Measurements from ENCODE around the gene PFKP. TPM values are rescaled to one million over a fixed set of nuclear protein-coding genes. Genes with fewer than 3 reads are reported as not detected.

Gene PFKP
- total RNA-seq, 1 experiment from 2014 or later = 232 TPM

- peaks cover 84% of the 10 kb centered on the region for H3K4me1 ChIP-seq (ENCODE audit: control insufficient read depth, insufficient read depth, low read length)
- BruUV-seq (replicated peaks) = no TSS peak
- no peaks in the 10 kb centered on the region; the same call in 1 of the 2 replicates for H3K36me3 ChIP-seq (ENCODE audit: control insufficient read depth, insufficient read depth, low read length)
- DNase-seq (ENCODE audit: low read depth, low spot score) (no peak), ATAC-seq (peak; percentile 54)
- in situ Hi-C loops (cut with HindIII; ENCODE audit: low pct_unique_long_range_greater_than_20kb, low sequenced_read_pairs) = no loop called here
- H3K27ac ChIP-seq (ENCODE audit: low read length) = peak overlapping the region; percentile 90
- CTCF ChIA-PET = no interaction called here
- H3K4me3 ChIP-seq (ENCODE audit: low read depth in 2 of 2, low read length in 2 of 2) = peak overlapping the region in 1 of 2 experiments; percentile 41; a peak in 2 of 4 replicates
- no peaks in the 10 kb centered on the region for H3K9me3 ChIP-seq (ENCODE audit: control insufficient read depth, insufficient read depth, low read depth, low read length)
- POLR2A ChIA-PET = interaction anchor here (0.6 to 0.9 kb wide), 2 partner anchors 10 to 14 kb away, joined by 4 to 8 read pairs; no protein-coding TSS in a partner anchor
- intact Hi-C loops (cut with micrococcal nuclease; ENCODE audit: unreplicated experiment) = no loop called here
- no peaks in the 10 kb centered on the region for H3K27me3 ChIP-seq (ENCODE audit: control insufficient read depth, insufficient read depth, low read length)
- TF ChIP-seq POLR2AphosphoS5 (IDR thresholded peaks at IDR 0.05; ENCODE audit: low read depth, low read length) (peak; percentile 37; the same call in 1 of the 2 replicates), REST (IDR thresholded peaks at IDR 0.05; ENCODE audit: insufficient read depth in 1 of 2, low read depth in 2 of 2, low read length in 1 of 2) (no peak)
Measured at GRCh38 chr10:3090914-3091787, 23.8 kb downstream of the PFKP start.

GRCh38 chr10:3091921-3092320, 24.6 kb downstream of the PFKP start:
- DNase-seq (ENCODE audit: low read depth, low spot score) (no peak), ATAC-seq (no peak)
- ChIA-PET POLR2A (interaction anchor here (0.6 kb wide), 1 partner anchor 15 kb away, joined by 8 read pairs; no protein-coding TSS in a partner anchor), CTCF (no interaction called here)
- TF ChIP-seq CTCF (IDR thresholded peaks at IDR 0.05) (no peak), SIN3A (IDR thresholded peaks at IDR 0.05; ENCODE audit: borderline replicate concordance, insufficient read depth, low read depth, low read length) (no peak), POLR2AphosphoS5 (IDR thresholded peaks at IDR 0.05; ENCODE audit: low read depth, low read length) (no peak), TCF7L2 (IDR thresholded peaks at IDR 0.05; ENCODE audit: low read depth, low read length) (no peak), REST (IDR thresholded peaks at IDR 0.05; ENCODE audit: insufficient read depth in 1 of 2, low read depth in 2 of 2, low read length in 1 of 2) (no peak)
- Histone ChIP-seq H3K36me3 (ENCODE audit: control insufficient read depth, insufficient read depth, low read length) (no peaks in the 10 kb centered on the region; the same call in 1 of the 2 replicates), H3K4me1 (ENCODE audit: control insufficient read depth, insufficient read depth, low read length) (peaks cover 82% of the 10 kb centered on the region), H3K4me3 (ENCODE audit: low read depth in 2 of 2, low read length in 2 of 2) (no peak overlapping the region), H3K9me3 (ENCODE audit: control insufficient read depth, insufficient read depth, low read depth, low read length) (no peaks in the 10 kb centered on the region), H3K27ac (ENCODE audit: low read length) (peak overlapping the region; percentile 90), H3K27me3 (ENCODE audit: control insufficient read depth, insufficient read depth, low read length) (no peaks in the 10 kb centered on the region)
- in situ Hi-C loops (cut with HindIII; ENCODE audit: low pct_unique_long_range_greater_than_20kb, low sequenced_read_pairs) = no loop called here
- no TSS peak for BruUV-seq (replicated peaks)
- intact Hi-C loops (cut with micrococcal nuclease; ENCODE audit: unreplicated experiment) = no loop called here
